ENCODE data around the gene AJM1.

AJM1 gene

GRCh38 chr9:136843159-136843800 lies 1.0 kb downstream of the AJM1 start:
- DNase-seq, result peak in 24 of 56 donors; percentile 24 to 69 (median 45)

DNA sequence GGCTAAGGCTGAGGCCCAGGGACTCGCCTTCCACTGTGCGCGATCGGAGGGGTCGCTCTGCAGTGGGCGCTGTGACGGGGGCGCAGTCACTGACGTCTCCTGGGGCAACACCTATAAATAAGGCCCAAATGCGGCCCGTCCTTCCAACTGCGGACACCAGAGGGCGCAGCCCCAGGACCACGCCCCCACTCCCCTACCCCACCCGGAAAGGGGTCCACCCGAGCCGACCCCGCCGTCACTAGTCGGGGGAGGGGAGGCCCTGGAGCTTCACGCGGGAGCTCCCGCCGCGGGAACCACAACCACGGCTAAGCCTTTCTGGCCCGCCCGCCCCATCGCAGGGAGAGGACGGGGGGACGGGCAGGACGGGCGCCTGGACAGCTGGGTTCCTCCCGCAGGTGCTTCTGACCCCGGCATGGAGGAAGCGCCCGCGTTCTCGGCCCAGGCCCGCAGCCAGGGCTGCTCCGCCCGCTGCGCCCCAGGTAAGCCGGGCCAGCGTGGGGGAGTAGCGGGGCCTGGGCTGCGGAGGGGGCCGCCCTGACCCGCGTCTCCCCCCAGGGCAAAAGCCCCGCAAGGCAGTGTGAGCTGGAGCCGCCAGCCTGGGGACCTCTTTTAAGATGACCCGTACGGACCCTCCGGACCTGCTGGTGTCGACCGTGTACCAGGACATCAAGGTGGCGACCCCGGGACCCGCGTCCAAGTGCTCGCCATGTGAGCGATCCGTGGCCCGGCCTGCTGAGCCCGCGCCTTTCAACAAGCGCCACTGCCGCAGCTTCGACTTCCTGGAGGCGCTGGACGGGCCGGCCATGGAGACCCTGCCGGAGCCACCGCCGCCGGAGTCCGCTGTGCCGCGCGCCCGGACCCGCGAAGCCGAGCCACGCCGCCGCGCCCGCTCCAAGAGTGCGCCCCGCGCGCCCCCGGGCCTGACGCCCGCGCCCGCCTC lies 1.8 kb downstream of the AJM1 start:
- peak in 7 of 56 donors; percentile 17 to 50 (median 35) for DNase-seq

DNA sequence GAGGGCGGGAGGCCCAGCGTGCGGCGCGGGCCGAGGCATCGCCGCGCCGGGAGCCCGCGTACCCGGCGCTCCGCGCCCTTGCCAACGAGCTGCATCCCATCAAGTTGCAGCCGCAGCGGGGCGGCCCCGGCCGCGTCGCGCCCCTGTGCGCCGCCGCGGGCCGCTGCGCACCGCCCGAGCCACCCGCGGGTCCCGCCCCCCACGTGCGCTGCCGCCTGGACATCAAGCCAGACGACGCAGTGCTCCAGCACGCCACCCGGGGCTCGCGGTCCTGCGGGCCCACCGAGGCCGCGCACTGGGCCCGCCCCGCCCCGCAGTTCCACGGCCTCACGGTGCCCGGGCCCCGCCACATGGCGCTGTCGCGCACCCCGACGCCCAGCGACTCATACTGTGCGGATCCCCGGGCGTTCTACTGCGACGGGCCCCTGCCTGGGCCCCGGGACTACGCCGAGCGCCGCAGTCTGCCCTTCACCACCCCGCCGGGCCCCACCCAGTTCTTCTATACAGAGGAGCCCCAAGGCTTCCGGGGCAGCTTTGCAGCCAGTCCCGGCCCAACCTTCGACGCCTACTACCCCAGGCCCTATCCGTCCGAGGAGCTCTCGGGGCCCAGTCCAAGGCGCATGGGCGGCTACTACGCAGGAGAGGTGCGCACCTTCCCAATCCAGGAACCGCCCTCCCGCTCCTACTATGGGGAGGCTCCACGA lies 2.6 kb downstream of the AJM1 start:
- no peak for DNase-seq

DNA sequence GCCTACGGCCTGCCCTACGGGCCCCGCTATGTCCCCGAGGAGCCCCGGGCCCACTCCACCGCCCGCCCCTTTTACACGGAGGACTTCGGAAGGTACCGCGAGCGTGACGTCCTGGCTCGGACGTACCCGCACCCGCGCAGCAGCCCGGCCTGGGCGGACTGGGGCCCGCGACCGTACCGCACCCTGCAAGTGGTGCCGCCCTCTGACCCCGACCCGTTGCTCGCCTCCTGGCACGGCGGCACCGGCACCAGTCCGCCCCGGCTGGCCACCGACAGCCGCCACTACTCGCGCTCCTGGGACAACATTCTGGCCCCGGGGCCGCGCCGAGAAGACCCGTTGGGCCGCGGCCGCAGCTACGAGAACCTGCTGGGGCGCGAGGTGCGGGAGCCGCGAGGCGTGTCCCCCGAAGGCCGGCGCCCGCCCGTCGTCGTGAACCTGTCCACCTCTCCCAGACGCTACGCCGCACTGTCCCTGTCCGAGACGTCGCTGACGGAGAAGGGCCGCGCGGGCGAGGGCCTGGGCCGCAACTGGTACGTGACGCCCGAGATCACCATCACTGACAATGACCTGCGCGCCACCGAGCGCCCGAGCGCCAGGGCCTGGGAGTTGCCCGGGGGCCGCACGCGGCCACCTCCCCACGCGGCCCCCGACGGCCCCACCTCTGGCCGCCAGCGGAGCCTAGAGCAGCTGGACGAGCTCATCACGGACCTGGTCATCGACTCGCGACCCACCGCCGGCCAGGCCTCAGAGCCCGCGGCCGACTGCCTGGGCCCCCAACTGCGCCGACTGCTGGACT lies 3.4 kb downstream of the AJM1 start:
- DNase-seq, result no peak

GRCh38 chr9:136846376-136847087 lies 4.3 kb downstream of the AJM1 start:
- DNase-seq, result no peak

- no peak for DNase-seq
These were observed 5.0 kb downstream of the AJM1 start for GRCh38 chr9:136847088-136847825.

GRCh38 chr9:136847826-136848392 lies 5.6 kb downstream of the AJM1 start:
- peak in 4 of 56 donors; percentile 13 to 54 (median 30) for DNase-seq

- DNase-seq, result peak in 3 of 56 donors; percentile 72 to 84 (median 81)
These were observed 6.2 kb downstream of the AJM1 start for GRCh38 chr9:136848393-136849037.

- peak; percentile 88 to 99 (median 98) for DNase-seq
These were observed 7.0 kb downstream of the AJM1 start, which contains the start of gene PHPT1 for GRCh38 chr9:136849038-136849959. PHPT1 (plus strand) TSS chr9:136849409; CDS start chr9:136849431, 22 bp downstream.

- no peak for DNase-seq
These were observed 7.9 kb downstream of the AJM1 start for GRCh38 chr9:136849960-136850865.

DNA sequence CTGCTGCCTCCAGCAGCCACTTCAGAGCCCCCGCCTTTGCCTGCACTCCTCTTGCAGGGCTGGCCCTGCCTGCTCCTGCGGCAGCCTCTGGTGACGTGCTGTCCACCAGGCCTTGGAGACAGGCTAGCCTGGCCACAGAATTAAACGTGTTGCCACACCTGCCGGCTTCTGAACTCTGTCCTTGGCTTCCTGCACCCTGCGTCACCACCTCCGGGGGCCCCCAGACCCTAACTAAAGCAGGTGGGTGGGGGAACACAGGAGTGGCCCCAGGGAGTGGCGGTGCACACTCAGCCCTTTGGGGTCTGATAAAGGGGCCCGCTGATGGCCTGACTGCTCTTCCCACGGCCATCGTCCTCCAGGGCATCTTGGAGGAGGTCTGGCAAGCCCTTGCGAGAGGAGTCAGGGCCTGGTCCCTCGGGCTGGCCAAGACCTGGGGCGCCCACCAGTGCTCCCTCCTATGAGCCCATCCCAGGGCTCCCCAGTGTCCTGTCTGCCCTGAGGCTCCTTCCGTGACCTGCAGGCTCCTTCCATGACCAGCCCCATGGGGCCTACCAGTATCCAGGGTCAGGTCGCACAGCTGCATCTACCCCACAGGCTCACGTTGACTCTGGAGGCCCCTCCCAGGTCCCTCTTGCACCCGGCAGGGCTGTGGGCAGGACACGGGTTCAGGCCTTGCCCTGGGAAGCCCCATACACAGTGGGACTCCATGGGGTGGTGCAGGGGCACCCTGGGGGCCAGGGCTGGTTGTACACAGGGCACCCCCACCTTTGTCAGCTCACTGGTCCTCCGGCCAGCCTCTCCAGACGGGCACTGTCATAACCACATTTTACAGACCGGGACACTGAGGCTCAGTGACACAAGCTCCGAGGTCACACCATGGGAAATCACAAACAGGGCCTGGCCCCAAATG lies 8.8 kb downstream of the AJM1 start:
- no peak for DNase-seq

DNA sequence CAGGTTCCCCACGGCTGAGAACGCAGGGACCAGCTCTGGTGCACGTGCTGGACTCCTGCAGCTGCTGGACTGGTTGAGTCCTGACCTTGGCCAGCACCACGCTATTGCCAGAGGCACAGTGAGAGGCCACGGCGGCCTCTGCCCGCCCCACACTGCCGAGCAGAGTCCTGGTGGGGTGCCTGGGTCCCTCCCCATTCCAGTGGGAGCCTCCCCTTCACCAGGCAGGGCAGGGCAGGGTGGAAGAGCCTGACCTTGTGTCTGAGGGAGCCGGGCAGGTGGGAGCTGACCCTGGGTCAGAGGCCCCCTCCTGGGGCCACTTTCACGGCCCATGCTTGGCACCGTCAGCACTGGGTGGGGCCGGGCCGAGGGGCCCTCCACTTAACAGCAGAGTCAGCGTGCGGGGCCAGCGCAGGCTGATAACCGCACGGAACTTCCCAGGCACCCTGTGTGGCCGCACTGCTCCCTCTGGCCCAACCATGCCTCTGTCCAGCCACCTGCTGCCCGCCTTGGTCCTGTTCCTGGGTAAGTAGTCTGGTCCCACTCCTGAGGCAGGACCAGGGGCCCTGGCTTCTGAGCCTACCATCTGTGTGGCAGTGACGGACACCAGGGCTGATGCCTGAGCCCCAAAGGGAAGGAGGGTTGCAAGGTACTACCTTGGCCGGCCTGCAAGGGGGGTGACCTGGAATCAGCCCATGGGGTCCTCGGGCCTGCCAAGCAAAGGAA lies 9.8 kb downstream of the AJM1 start, which contains the start of gene MAMDC4:
Gene MAMDC4, plus strand, starts transcription at position 406 of the 723 bp plus-strand sequence. Its CDS starts 71 bp downstream, at position 477.
- no peak for DNase-seq

DNA sequence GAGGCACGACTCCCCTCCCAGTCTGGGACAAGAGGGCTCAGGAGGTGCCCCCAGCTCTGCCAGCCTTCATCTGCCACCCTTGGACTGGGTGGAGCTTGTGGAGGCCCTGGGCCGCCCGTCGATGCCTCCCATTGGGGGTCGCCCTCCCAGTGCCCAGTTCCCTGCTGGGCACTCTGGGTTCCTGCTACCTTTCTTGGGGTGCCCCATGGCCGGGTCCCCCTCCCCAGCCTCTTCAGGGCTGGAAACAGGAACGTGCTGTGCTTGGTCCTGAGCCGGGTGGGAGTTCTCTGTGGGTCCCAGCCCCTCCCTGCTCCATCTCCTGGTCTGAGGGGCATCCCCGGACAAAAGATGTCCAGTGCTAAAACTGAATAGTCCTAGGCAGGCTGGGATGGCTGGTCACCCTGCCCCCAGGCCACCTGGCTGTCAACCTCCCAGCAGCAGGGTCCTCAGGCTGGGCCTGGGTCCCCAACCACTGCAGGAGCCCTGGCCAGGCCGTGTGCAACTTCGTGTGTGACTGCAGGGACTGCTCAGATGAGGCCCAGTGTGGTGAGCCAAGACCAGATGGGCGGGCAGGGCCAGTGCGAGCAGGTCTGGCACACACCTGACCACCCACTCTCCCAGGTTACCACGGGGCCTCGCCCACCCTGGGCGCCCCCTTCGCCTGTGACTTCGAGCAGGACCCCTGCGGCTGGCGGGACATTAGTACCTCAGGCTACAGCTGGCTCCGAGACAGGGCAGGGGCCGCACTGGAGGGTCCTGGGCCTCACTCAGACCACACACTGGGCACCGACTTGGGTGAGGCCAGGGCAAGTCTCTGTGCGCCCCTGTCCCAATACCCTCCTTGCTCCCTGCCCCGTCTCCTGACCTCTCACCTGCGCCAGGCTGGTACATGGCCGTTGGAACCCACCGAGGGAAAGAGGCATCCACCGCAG lies 10.7 kb downstream of the AJM1 start:
- no peak for DNase-seq

Measured in nucleus accumbens (tissue), 56 donors.